ENCODE measurements around the gene SORCS3.

The SORCS3 gene

DNA sequence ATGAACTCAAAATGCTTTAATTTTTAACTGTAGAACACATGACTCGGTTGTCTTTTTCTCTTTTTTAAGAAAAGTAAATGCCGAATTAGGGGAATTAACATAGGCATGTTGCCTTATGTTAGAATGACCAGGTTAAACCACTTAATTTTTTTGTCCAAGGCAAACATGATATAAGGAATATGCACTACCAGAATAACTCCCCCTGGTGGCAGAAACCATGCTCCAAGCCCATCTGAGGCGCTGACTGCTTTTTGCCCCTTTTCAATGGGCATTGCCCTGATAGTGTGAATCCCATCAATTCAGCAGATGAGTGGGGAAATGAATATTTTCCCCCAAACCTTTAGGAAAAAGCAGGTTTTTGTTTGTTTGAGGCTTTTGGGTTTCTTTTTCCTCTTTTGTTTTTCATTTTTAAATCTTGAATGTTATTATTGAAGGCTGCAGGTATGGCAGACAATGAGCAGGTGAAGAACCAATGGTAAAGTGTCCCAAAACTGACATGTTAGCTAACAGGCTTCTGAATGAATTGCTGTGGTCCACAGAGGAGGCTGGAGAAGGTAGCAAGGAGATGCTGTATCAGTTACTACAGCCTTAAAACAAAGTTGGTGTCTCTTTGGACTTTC lies 284.3 kb downstream of the SORCS3 start:
- peak; percentile 0 for DNase-seq

DNA sequence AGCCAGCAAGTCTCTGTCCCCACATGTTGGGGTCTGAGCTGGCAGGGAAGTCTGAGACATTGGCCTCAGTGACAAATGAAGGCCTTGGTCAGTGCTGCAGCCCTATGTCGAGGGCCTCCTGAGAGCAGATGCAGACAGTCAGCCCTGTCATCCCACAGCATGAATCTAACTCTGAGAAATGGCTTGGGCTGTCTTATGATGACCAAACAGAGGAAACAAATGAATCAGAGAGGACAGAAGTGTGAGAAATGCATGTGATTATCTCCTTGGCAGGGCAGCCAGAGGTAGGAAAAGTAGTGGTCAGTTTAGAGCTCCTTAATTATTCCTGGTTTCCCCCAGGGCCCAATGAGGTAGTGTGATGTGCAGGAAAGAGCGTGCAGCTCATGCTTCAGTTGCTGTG lies 287.6 kb downstream of the SORCS3 start:
- DNase-seq: no peak

DNA sequence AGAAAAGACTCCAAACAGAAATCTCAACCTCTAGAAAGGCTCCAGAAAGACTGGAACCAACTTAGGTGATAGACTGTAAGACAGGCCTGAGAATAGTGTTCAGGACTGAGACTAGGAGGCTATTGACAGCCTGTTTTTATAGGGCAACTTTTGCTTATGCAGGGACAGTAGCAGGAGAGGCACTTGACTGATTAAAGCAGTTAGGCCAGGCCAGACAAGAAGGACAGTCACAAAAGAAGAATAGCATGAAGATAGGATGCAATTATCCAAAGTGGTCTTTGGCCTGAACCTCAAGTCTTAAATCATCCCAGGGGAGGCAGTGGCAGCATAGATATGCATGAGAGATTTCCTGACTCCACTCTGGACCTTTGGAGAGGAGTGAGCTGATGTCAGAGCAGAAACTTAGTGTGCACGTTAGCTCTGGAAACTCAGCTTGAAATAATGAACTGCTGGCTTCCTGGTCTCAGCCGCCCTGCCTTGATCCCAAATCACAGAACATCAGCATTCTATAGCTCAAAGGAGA lies 290.6 kb downstream of the SORCS3 start:
- DNase-seq: no peak

DNA sequence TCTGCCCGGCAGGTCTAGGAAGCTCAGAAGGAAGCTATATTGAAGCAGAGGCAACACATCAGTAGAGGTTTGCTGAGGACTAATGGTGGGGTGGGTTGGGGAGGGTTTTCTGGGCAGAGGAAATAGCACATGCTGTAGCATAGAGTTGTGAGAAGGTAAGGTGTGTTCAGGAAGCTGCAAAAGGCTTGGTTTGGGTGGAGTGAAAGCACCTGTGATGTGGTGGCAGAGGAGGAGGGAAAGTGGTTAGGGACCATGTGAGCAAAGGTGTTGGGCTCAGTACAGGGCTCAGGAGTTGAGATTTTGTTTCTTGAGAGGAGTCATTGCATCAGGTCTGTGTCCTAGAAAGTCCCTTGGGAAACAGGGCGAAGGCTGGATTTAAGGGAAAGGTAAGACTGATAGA lies 294.6 kb downstream of the SORCS3 start:
- no peak for DNase-seq

DNA sequence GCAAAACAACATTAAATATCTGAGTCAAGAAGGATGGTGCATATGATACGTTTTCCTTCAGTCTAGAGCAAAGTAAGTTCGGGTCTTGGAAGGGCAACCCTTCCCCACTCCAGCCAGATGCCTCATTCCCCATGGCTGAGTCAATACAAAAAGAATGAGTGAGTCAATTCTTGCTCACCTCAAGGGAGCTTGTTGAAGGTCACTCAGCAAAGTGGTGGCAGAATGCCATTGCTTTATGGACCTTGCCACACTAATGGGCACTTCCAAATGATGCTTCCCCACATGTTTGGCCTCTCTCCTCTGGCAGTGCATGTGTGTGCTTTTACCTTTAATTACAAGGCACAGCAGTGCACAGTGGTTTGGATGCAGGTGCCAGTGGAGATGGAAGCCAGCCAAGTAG lies 296.5 kb downstream of the SORCS3 start:
- DNase-seq: peak; percentile 5

DNA sequence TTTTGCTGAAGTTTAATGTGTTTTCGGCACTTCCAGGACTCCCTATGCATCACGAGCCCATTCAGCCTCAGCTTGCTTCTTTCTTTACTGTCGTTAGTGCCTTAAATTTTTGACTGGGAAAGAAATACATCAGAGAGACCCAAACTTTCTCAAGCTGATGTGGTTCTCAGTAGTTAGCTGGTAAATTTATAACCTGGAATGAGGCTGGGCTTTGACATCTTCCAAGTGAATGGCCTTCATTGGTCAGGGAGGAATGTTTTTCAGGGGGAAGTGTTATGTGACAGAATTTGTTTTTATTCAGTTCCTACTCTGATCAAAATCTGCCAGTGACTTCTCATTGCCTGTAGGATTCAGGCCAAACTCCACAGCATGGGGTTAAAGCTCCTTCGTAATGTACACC lies 296.9 kb downstream of the SORCS3 start:
- DNase-seq: no peak

DNA sequence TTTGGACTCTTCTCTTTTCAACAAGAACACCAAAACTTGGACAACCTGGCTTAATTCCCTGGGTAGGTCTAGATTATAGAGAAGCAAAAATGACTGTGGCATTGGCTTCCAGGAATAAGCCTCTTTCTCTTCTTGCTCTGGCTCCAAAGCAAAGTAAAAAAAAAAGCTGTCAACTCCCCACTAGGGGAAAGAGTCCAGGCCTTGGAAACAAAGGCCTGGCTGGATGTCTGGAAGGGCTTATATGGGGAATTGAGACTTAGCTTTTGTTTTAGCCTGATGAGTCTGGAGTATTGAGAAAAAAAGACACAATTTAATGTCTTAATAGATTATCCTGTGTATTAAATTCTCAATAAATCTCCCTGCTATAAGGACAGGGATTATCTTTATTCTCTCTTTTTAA lies 300.6 kb downstream of the SORCS3 start:
- no peak for DNase-seq

DNA sequence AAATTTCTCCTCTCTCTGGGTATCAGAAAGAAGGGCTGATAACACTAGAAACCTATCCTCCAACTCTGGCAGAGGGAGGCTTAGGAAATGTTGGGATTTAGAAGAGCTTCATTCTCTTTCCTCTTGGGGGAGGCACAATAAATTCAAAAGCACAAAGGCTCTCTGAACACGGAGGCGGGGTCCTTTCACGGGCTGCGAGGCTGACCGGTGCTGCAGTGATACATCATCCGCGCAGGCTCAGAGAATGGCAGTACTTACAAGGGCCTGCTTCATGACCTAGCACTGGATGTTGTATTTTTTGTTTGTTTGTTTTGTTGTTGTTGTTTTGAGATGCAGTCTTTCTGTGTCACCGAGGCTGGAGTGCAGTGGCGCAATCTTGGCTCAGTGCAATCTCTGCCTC lies 306.2 kb downstream of the SORCS3 start:
- no peak for DNase-seq

DNA sequence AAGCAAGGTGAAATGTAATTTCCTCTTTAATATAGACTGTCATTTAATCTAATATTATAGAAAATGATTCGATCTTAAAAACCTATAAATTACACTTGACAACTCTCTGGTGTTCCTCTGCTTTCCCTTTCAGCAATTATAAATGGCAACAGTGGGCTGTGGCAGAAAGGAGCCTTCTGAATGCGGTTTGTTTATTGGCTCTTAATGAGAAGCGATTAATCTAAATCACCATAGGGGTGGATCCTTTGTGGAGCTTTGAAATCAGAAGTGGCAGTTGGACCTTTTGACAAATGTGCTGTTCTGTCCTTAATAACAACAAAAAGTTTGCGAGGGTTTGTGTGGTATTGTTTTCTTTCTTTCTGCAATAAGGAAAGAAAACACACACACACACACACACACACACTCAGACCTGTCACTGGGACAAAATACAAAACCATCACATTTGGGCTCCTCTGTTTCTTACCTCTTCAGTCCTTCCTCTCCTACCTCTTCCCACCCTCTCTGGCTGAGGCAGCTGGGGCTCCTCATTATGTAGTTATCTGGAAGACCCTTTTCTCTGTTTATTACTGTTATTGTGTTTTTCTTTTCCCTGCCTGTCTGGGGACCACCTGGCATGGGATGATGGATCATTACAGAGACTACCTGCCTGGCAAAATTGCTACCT lies 316.2 kb downstream of the SORCS3 start:
- DNase-seq: no peak

DNA sequence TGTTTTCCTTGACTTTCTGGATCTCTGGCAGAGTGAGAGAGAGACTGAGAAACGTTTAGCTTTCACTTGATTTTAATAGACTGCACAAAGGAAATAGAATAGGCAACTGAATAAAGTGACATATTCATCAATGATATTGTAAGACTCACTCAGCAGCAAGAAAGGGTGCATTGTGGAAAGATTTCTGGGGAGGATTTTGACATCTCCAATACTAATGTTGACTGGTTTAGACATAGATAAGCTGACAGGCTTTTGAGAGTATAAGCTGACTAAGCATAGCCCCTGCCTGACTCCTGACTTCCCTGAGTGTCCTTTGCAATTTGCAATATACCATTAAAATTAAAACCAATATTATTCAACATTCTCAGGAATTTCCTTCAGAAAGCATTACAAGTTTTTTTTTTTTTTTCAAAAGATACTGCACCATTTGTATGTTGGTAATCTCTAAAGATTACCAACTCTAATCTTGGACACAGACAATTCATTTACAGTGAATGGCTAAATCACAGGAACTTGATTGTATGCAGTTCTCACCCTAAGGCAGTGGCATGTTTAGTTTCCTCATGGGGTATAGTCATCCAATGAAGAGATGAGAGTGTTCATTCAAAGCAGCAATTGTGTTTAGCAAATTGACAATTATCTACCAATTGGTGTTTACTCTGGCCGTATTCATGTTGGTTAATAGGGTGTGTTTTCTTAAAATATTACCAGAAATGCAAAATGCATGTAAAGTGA lies 325.6 kb downstream of the SORCS3 start:
- no peak for DNase-seq

DNA sequence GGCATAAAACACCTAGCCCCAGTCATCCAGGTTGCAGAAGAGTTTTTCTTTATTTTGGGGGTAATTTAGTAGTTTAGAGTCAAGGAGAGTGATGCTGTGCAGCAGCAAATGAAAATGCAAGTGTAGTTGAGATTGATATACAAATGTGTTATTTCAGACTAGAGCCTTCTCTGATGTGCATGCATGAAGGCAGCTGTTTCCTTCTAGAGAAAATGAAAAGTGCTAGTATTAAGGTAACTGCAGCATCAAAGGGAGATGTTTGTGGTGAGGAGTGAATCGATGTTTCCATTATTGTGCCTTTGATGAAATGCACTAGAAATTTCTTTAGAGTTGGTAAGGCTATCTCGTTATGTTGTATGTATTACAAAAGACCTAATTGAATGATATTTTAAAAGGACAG lies 339.3 kb downstream of the SORCS3 start:
- DNase-seq: no peak

DNA sequence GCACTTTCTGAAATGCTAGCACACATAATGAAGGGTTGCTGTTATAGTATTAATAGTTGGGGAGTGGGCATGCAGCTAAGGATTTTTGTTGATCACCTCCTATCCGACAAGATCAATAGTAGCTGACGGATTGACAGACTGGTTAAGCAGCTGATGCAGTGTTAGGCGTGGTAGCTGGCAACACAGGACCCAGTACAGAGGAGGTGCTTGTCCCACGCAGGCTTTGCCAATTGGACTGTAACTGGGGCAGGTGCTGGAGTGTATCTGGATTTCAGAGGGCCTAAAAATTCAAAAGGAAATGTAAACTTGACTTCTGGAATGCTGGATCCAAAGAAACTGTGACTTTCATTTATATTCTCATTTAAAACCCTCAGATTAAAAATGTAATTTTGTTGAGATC lies 340.9 kb downstream of the SORCS3 start:
- DNase-seq: no peak

DNA sequence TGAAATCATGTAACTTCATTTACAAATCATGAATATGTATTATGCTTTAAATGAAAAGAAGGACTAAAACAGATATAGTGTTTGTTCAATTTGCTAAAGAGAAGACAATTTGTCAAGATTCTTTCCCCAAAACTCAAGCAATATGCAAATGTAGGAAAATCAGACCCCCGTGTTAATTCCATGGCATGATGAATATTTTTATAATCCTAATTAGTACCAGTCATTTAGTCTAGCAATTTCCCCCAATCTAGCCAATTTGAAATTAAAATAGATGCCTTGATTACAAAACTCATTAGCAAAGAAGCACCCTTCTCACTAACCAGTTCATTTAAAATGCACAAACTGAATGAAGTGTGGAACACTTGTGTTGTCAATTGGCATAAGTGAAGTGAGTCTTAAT lies 347.6 kb downstream of the SORCS3 start:
- DNase-seq: no peak

DNA sequence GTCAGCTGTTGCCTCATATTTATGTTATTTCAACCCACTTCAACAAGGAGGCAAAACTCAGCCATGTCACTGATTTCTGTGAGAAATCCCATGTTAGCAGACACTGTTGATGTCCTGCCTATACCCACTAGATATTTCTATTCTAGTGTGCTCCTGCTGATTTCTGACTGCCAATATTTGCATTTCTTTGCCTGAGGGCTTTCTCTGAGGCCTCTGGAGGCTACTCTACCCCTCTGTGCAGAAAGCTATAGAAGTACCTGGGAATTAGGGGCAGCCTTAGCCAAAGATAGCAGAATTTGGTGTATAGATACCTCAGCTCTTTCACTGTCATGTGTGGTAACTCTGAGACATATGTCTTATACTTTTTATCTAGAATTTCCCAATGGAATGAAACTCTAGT lies 348.8 kb downstream of the SORCS3 start:
- DNase-seq: no peak

DNA sequence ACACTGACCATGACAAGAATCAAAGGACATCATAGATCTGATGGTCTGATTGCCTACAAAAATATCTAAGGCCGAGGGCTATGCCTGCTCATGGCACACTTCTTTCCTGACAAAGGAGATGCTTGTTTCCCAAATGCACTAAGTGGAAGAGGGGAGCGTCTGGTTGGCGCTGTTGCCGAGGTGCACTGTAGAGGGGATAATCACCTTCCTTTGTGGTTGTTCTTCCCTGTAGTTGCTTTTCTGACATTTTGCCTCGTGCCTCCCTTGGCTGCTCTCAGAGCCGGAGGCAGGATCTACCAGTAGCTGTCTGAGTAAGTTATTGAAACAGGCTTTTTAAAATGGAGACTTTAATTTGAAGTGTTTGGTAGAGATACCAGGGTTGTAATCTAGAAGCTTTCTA lies 352.0 kb downstream of the SORCS3 start:
- DNase-seq: no peak

DNA sequence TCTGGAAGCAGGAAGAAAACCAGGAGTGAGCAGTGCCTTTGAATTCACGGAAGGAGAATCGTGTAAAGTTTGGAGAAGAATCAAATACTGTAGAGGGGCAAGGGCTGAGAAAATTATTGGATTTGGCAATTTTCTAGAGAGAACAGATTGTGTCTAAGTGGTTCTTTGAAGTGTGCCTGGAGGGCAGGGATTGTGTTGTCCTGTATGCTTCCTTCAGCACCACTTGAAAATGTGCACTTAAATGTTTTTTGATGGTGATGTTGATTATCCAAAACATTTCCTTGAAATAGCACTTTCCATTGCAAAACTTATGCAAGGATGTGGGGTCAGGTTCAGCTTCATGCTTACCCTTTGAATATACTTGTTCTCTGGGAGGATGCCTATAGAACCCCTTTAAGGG lies 360.2 kb downstream of the SORCS3 start:
- DNase-seq: no peak

DNA sequence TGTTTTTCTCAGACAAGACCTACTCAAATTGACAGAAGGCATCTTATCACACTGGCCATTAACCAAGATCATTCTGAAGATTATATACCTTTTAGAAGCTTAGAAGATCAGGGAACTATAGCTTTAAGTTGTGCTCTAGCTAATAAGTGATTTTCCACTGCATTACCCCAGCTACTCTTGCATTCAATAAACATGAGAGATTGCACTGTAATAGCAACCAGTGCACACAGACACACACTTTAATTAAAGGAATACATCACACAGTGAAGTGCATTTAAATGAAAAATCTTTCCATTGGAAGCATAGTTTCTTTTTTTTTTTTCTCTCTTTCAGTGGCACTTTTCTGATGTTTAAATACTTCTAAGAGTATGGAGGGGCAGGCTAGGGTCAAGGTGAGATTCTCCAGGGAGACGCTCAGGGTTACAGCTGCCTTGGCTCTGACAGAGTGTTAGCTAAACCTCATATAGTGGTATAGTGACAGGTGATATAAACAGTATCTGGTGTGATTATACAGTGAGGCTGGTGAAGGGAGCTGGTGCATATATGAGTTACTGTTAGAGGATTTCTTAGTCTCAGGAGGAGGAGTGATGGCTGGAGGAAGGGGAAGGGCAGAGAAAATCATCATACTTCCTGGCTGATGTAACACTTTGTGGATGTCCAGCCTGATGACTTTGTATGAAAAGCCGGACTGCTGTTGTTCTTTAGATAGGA lies 369.5 kb downstream of the SORCS3 start:
- no peak for DNase-seq

DNA sequence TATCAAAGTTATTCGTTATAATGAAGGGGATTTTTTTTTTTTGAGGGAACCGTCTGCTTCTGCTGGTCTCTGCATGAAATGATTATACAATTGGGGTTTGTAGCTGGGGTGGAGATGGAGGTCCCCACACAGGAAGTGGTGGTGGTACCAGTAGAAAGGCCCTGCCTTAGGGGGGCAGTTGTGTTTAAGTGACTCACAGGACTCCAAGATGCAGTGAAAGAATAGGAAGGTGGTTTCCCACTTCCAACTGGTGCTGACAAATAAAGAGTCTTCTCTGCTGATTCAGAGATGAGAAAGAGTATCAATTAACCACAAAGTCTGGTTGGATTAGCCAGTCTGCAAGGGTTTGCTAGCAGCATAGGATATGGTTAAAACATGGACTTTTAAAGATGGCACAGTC lies 376.0 kb downstream of the SORCS3 start:
- no peak for DNase-seq

DNA sequence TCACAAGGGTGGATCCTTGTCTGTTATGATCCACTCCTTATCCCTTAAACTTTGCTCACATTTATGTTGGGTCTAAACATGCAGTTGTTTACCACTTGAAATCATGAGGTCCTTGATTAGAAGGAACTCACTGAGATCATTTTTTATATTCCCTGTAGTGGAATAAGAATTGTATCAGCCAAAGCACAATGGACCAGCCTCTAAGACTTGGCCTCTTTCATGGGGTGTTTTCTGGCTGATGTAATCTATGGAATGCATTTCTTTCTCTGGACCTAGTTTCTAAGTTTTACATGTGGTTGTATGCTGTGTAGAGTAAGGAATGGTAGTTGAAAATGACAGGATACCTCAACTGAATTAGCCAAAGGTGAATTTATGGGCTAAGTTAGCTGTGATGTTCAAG lies 376.6 kb downstream of the SORCS3 start:
- no peak for DNase-seq

DNA sequence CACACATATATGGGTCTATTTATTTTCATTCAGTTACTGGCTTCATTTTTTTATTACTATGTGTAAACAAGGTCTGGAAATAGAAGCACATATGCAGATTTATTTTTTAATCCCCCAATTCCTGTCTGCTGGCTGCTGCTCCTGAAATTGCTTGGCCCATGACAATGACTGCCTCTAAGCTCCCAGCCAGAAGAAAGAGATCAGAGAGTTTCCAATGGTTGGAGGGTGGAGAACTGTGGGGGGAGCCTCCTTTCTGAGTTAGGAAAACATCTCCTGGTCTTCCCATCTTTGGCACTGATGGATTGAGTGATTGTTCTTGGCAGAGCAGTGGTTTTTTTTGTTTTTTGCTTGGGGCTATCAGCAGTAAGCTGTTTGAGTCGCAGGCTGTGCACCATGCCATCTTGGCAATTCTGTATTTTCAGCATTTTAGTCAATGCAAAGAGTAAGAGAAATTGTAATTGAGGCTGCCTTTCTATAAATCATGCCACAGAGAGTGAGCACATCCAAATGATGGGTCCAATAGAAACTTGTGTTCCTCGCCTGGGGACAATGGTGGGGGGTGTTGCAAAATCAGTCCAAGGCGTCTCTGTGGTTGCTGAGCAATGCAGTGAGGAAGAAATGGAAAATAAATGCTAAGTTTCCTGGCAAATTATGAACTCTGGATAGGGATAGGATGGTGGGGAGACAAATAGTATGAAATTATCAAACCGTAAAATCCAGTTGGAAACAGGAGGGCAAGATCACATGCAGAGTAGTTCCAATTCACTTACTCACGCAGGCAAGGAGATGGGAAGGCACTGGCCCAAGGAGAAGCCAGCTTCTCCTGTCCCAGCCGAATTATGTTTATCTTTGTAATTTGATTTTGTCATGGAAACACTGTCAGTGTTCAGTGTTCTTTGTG lies 382.4 kb downstream of the SORCS3 start:
- no peak for DNase-seq

DNA sequence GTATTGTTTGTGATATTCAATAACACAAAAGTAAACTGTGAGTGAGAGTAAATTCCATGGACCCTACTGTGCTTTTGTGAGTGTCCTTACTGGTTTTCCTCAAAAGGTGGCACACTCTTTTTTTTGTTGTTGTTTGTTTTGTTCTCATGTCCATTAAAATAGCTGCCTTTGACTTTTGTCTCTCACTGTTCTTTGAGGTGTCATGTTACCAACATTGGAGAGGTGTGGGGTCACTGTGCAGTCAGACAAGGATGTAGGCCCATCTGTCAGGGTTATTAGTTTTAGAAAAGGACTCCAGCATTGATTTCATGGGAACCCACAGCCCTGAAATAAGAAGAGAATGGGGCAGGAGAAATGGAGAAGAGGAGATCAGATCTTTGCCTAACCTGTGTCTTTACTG lies 383.1 kb downstream of the SORCS3 start:
- no peak for DNase-seq

DNA sequence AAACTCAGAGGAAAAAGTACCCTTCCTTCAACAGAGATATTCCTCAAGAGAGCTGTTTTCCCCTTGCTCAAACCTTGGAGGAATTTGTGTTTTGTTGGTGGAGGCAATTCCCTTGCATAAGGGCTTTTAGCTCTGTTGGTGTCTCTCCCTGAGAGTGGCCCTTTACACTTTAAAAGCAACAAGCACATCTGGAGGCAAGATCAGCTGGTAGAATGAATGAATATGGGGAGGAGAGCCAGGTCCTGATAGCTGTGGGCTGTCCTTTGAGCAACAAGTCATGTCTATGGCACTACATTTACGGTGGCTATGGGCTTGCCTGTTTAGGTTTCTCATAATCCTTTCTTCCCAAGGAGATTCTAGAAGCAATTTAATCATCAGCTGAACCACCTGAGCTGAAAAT lies 384.0 kb downstream of the SORCS3 start:
- DNase-seq: no peak

DNA sequence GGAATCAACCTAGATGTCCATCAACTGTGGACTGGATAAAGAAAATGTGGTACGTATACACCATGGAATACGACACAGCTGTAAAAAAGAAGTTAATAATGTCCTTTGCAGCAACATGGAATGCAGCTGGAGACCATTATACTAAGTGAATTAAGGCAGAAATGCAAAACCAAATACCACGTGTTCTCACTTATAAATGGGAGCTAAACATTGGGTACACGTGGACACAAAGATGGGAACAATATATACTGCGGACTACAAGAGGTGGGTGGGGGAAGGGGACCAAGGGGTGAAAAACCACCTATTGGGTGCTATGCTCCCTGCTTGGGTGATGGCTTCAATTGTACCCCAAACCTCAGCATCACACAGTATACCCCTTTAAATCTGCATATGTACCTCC lies 385.5 kb downstream of the SORCS3 start:
- no peak for DNase-seq
